Loucy (cell line): ENCODE results near the gene RPH3AL.

ENCODE experiments used
- H2AFZ ChIP-seq: fragments of 200-600 bp; sonication (generic); 2 replicates; pipeline ENCODE4 v1.6.0; 2016; ENCODE audit warnings: antibody characterized with exemption, mild to moderate bottlenecking, low read length, moderate library complexity
- H3F3A ChIP-seq: fragments of 200-600 bp; 2 replicates; pipeline ENCODE4 v1.6.0; 2016; ENCODE audit warnings: antibody characterized with exemption, low read depth, mild to moderate bottlenecking
- H3K27me3 ChIP-seq: fragments of 200-600 bp; sonication (generic); 2 replicates; pipeline ENCODE4 v1.6.1; 2014; ENCODE audit warnings: low read length, mild to moderate bottlenecking; ENCODE audit not compliant: insufficient read depth, poor library complexity, severe bottlenecking
- H3K36me3 ChIP-seq: fragments of 200-600 bp; sonication (generic); 2 replicates; pipeline ENCODE4 v1.6.1; 2016; ENCODE audit warnings: low read length; ENCODE audit not compliant: insufficient read depth
- H3K4me1 ChIP-seq: fragments of 200-600 bp; sonication (generic); 2 replicates; pipeline ENCODE4 v1.5.1; 2014; ENCODE audit warnings: low read length, mild to moderate bottlenecking; ENCODE audit not compliant: insufficient read depth, poor library complexity, severe bottlenecking
- H3K4me2 ChIP-seq: fragments of 200-600 bp; sonication (generic); 2 replicates; pipeline ENCODE4 v1.6.0; 2014; ENCODE audit warnings: antibody characterized with exemption, low read length, low read depth, mild to moderate bottlenecking; ENCODE audit not compliant: poor library complexity, severe bottlenecking
- H3K4me3 ChIP-seq: fragments of 200-600 bp; sonication (generic); 2 replicates; pipeline ENCODE4 v1.5.1; 2014; ENCODE audit warnings: low read length, mild to moderate bottlenecking, mixed read lengths; ENCODE audit not compliant: poor library complexity, severe bottlenecking
- H3K79me2 ChIP-seq: fragments of 200-600 bp; sonication (generic); 2 replicates; pipeline ENCODE4 v1.6.1; 2014; ENCODE audit warnings: low read length; ENCODE audit not compliant: insufficient read depth
- H3K9ac ChIP-seq: fragments of 200-600 bp; sonication (generic); 2 replicates; pipeline ENCODE4 v1.6.0; 2014; ENCODE audit warnings: mild to moderate bottlenecking, low read depth, low read length, moderate library complexity; ENCODE audit not compliant: poor library complexity, severe bottlenecking
- H3K9me2 ChIP-seq: fragments of 200-600 bp; sonication (generic); replicated peaks from 2 replicates; pipeline ENCODE4 v1.6.1; 2016; ENCODE audit warnings: low read depth, low read length, mixed read lengths
- H3K9me3 ChIP-seq: fragments of 200-600 bp; sonication (generic); 2 replicates; pipeline ENCODE4 v1.6.1; 2014; ENCODE audit warnings: mild to moderate bottlenecking, antibody characterized with exemption, low read length, low read depth; ENCODE audit not compliant: insufficient read depth
- H4K20me1 ChIP-seq: fragments of 200-600 bp; sonication (generic); 2 replicates; pipeline ENCODE4 v1.6.0; 2014; ENCODE audit warnings: antibody characterized with exemption, low read length, mild to moderate bottlenecking; ENCODE audit not compliant: insufficient read depth, poor library complexity, severe bottlenecking
- CTCF ChIP-seq: fragments of 200-600 bp; sonication (generic); conservative IDR thresholded peaks from 2 replicates; pipeline ENCODE4 v1.5.1; 2014; ENCODE audit warnings: mild to moderate bottlenecking, antibody characterized with exemption, low read length
- EZH2phosphoT487 ChIP-seq: fragments of 200-600 bp; IDR thresholded peaks from 2 replicates; pipeline ENCODE4 v1.6.1; 2018; ENCODE audit warnings: antibody characterized with exemption, mild to moderate bottlenecking, moderate library complexity, borderline replicate concordance

Gene RPH3AL

GRCh38 chr17:345261-345660 is 7.3 kb downstream of the RPH3AL start:
- no peak overlapping the region for H3K9ac ChIP-seq
- H3K9me2 ChIP-seq = no peaks in the 10 kb centered on the region
- TF ChIP-seq EZH2phosphoT487 (no peak), CTCF (no peak)
- H3K4me1 ChIP-seq = peaks cover 2% of the 10 kb centered on the region
- H3K36me3 ChIP-seq = no peaks in the 10 kb centered on the region
- H3K79me2 ChIP-seq = no peaks in the 10 kb centered on the region
- H3K9me3 ChIP-seq = no peaks in the 10 kb centered on the region
- no peak overlapping the region for H2AFZ ChIP-seq
- no peaks in the 10 kb centered on the region for H3K27me3 ChIP-seq
- H3K4me3 ChIP-seq = no peak overlapping the region
- H3F3A ChIP-seq = no peaks in the 10 kb centered on the region
- H3K4me2 ChIP-seq = no peak overlapping the region
- no peaks in the 10 kb centered on the region for H4K20me1 ChIP-seq

- TF ChIP-seq EZH2phosphoT487 = no peak
- no peak for TF ChIP-seq CTCF
- Histone ChIP-seq H3K4me1 (no peaks in the 10 kb centered on the region), H2AFZ (no peak overlapping the region), H3K4me2 (no peak overlapping the region), H4K20me1 (no peaks in the 10 kb centered on the region), H3K9me2 (no peaks in the 10 kb centered on the region), H3K9ac (no peak overlapping the region), H3F3A (no peaks in the 10 kb centered on the region), H3K9me3 (no peaks in the 10 kb centered on the region), H3K36me3 (no peaks in the 10 kb centered on the region), H3K4me3 (no peak overlapping the region), H3K79me2 (no peaks in the 10 kb centered on the region), H3K27me3 (no peaks in the 10 kb centered on the region)
Observed at GRCh38 chr17:343875-344752, 8.5 kb downstream of the RPH3AL start.

GRCh38 chr17:343211-343610 is 9.4 kb downstream of the RPH3AL start:
- Histone ChIP-seq H3K36me3 (no peaks in the 10 kb centered on the region), H3F3A (no peaks in the 10 kb centered on the region)
- TF ChIP-seq CTCF = no peak
- no peak for TF ChIP-seq EZH2phosphoT487

More at GRCh38 chr17:343211-343610, 9.4 kb downstream of the RPH3AL start:
- Histone ChIP-seq H3K4me1 (no peaks in the 10 kb centered on the region), H2AFZ (no peak overlapping the region), H3K9me3 (no peaks in the 10 kb centered on the region), H3K4me3 (no peak overlapping the region), H3K4me2 (no peak overlapping the region), H3K9ac (no peak overlapping the region), H3K79me2 (no peaks in the 10 kb centered on the region), H3K9me2 (no peaks in the 10 kb centered on the region), H3K27me3 (no peaks in the 10 kb centered on the region), H4K20me1 (no peaks in the 10 kb centered on the region)
